ENCODE measurements around the gene NUP205.

DNA sequence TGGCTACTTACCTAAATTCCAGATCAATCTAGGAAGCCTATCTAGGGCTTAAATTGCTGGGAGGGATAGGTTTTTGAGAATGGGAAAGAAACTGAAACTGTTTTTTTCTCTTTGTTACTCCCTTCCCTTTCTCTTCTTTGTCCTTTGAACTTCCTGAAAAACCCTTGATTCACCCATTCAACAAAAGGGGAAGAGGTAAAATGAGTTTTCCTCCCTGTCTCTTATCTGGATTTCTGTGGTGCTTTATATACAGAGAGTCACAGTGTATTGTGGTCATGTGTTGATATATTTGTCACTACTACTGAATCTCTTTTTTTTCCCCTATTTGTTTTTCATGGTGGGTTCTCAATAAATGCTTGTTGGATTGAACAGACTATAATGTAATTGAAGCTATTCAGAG, 19.8 kb upstream of the NUP205 start:
- TF ChIP-seq, protein P1, sequence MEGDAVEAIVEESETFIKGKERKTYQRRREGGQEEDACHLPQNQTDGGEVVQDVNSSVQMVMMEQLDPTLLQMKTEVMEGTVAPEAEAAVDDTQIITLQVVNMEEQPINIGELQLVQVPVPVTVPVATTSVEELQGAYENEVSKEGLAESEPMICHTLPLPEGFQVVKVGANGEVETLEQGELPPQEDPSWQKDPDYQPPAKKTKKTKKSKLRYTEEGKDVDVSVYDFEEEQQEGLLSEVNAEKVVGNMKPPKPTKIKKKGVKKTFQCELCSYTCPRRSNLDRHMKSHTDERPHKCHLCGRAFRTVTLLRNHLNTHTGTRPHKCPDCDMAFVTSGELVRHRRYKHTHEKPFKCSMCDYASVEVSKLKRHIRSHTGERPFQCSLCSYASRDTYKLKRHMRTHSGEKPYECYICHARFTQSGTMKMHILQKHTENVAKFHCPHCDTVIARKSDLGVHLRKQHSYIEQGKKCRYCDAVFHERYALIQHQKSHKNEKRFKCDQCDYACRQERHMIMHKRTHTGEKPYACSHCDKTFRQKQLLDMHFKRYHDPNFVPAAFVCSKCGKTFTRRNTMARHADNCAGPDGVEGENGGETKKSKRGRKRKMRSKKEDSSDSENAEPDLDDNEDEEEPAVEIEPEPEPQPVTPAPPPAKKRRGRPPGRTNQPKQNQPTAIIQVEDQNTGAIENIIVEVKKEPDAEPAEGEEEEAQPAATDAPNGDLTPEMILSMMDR (IDR thresholded peaks at IDR 0.05; ENCODE audit: low read length): no peak
- no peak for TF ChIP-seq EZH2 (IDR thresholded peaks at IDR 0.05; ENCODE audit: borderline replicate concordance, low read length)

Measured in OCI-LY1 (cell line).